GM19467 (cell line): ENCODE data around the gene FDX1.

Experiments
- ATAC-seq: cut with Tn5 transposase; IDR thresholded peaks from one replicate; pipeline ENCODE4 v1.9.1; 2021; ENCODE audit warnings: mild to moderate bottlenecking, moderate library complexity; ENCODE audit not compliant: unreplicated experiment

FDX1 gene

GRCh38 chr11:110463153-110463552 lies 33.4 kb downstream of the FDX1 start:
- ATAC-seq, result no peak

GRCh38 chr11:110465231-110465630 lies 35.5 kb downstream of the FDX1 start:
- no peak for ATAC-seq

- no peak for ATAC-seq
Observed at GRCh38 chr11:110467556-110467955, 37.8 kb downstream of the FDX1 start.

- no peak for ATAC-seq
Observed at GRCh38 chr11:110468121-110468520, 38.4 kb downstream of the FDX1 start.

GRCh38 chr11:110469127-110469526 lies 39.4 kb downstream of the FDX1 start:
- no peak for ATAC-seq

- no peak for ATAC-seq
Observed at GRCh38 chr11:110470716-110471115, 41.0 kb downstream of the FDX1 start.

GRCh38 chr11:110471371-110471770 lies 41.6 kb downstream of the FDX1 start:
- no peak for ATAC-seq

- ATAC-seq, result no peak
Observed at GRCh38 chr11:110472858-110473257, 43.1 kb downstream of the FDX1 start.

GRCh38 chr11:110473706-110474105 lies 44.0 kb downstream of the FDX1 start:
- no peak for ATAC-seq

- no peak for ATAC-seq
Observed at GRCh38 chr11:110474578-110474977, 44.8 kb downstream of the FDX1 start.

- ATAC-seq, result no peak
Observed at GRCh38 chr11:110475671-110476070, 45.9 kb downstream of the FDX1 start.

GRCh38 chr11:110478410-110478809 lies 48.7 kb downstream of the FDX1 start:
- ATAC-seq, result no peak

GRCh38 chr11:110479108-110480101 lies 49.7 kb downstream of the FDX1 start:
- ATAC-seq, result no peak

GRCh38 chr11:110481523-110481922 lies 51.8 kb downstream of the FDX1 start:
- no peak for ATAC-seq

GRCh38 chr11:110486156-110486555 lies 56.4 kb downstream of the FDX1 start:
- no peak for ATAC-seq

GRCh38 chr11:110488446-110488845 lies 58.7 kb downstream of the FDX1 start:
- no peak for ATAC-seq

- no peak for ATAC-seq
Observed at GRCh38 chr11:110490886-110491285, 61.1 kb downstream of the FDX1 start.

GRCh38 chr11:110491577-110492320 lies 62.0 kb downstream of the FDX1 start:
- no peak for ATAC-seq

GRCh38 chr11:110492321-110492685 lies 62.6 kb downstream of the FDX1 start:
- no peak for ATAC-seq

GRCh38 chr11:110493346-110493745 lies 63.6 kb downstream of the FDX1 start:
- no peak for ATAC-seq

- no peak for ATAC-seq
Observed at GRCh38 chr11:110497231-110497978, 67.7 kb downstream of the FDX1 start.
